ENCODE results near the gene ZNF784.

GRCh38 chr19:55654868-55655647 is 30.7 kb upstream of the ZNF784 start, which contains the start of gene U2AF2:
- TF ChIP-seq CTCF (IDR thresholded peaks at IDR 0.05; ENCODE audit: control extremely low read depth in 1 of 3, insufficient read depth in 1 of 3, low read depth in 1 of 3, low read length in 3 of 3) (no peak), POLR2A (IDR thresholded peaks at IDR 0.05; ENCODE audit: control extremely low read depth in 1 of 2, low read depth in 2 of 2, low read length in 2 of 2) (peak; percentile 66 to 89), PHF8 (conservative IDR thresholded peaks at IDR 0.05; ENCODE audit: low read depth, low read length) (peak; percentile 89), TCF12 (IDR thresholded peaks at IDR 0.05; ENCODE audit: low read depth, low read length) (no peak), CHD1 (IDR thresholded peaks at IDR 0.05; ENCODE audit: low read depth, low read length) (no peak; the same call in 1 of the 2 replicates), EGR1 (IDR thresholded peaks at IDR 0.05; ENCODE audit: borderline replicate concordance, low read depth, low read length) (no peak), GTF2F1 (IDR thresholded peaks at IDR 0.05; ENCODE audit: borderline replicate concordance, low read depth, low read length) (no peak), SIRT6 (IDR thresholded peaks at IDR 0.05; ENCODE audit: low read length) (no peak), TAF1 (IDR thresholded peaks at IDR 0.05; ENCODE audit: low read depth, low read length) (peak; percentile 67)
